ENCODE data around the gene HJV. TPM values are rescaled to one million over a fixed set of nuclear protein-coding genes. Genes with fewer than 3 reads are reported as not detected.

HJV gene
- total and polyA plus RNA-seq, 2 experiments from 2014 or later, result 3.0 to 5.7 TPM

DNA sequence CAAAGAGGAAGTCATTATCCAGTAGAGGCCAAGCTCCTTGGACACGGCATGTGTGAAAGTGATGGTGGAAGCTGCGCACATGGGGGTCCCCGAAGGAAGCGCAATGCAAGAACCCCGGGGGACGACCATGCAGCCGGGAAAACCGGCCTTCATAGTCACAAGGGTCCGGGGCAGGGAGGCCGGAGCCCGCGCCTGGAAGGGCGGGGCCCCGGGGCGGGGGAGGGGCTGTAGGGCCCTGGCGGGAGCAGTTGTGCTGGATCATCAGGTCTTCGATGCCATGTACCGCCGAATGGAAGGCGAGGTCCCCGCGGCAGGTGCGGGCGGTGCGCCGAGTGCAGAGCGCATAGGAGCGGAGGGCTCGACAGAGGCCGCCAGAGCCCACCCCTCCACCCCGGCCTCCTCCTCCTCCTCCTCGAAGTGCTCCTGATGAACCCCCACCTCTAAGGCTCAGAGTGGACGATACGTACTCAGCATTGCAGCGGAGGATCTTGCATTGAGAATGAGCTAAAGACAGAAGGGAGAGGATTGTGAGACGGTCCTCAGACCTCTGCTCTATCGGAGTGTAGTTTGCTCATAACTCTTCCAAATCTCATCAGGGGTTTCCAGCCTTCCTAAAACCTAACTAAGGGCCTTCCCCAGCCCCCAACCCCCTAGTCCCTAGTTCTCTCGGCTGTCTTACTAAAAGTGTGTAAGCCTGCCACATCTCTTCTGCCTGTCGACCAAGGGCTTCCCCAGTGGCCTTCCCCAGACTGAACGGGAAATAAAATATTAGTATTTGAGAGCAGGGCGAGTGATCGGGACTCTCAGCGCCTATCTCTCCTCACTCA lies 2.1 kb downstream of the HJV start:
- 46% methylated on average over 24 of the region's 43 CpGs for whole genome bisulfite sequencing (ENCODE audit: low lambda C conversion rate, missing lambda C conversion rate)
- Histone ChIP-seq H3K4me1 (ENCODE audit: insufficient read depth) (no peaks in the 10 kb centered on the region), H3K4me3 (no peak overlapping the region), H3K9me3 (ENCODE audit: low read depth) (no peaks in the 10 kb centered on the region), H2AFZ (no peak overlapping the region), H4K20me1 (ENCODE audit: insufficient read depth, poor library complexity, severe bottlenecking) (no peaks in the 10 kb centered on the region), H3K27ac (no peak overlapping the region), H3K36me3 (replicated peaks; ENCODE audit: insufficient read depth, low read depth) (no peaks in the 10 kb centered on the region), H3K9me2 (replicated peaks; ENCODE audit: insufficient read depth) (no peaks in the 10 kb centered on the region), H3K27me3 (peaks cover 65% of the 10 kb centered on the region), H3K79me2 (no peaks in the 10 kb centered on the region), H3K4me2 (peak overlapping the region; percentile 71)
- TF ChIP-seq, protein P1, sequence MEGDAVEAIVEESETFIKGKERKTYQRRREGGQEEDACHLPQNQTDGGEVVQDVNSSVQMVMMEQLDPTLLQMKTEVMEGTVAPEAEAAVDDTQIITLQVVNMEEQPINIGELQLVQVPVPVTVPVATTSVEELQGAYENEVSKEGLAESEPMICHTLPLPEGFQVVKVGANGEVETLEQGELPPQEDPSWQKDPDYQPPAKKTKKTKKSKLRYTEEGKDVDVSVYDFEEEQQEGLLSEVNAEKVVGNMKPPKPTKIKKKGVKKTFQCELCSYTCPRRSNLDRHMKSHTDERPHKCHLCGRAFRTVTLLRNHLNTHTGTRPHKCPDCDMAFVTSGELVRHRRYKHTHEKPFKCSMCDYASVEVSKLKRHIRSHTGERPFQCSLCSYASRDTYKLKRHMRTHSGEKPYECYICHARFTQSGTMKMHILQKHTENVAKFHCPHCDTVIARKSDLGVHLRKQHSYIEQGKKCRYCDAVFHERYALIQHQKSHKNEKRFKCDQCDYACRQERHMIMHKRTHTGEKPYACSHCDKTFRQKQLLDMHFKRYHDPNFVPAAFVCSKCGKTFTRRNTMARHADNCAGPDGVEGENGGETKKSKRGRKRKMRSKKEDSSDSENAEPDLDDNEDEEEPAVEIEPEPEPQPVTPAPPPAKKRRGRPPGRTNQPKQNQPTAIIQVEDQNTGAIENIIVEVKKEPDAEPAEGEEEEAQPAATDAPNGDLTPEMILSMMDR (IDR thresholded peaks at IDR 0.05; ENCODE audit: poor library complexity), result no peak
- TF ChIP-seq EZH2phosphoT487 (IDR thresholded peaks at IDR 0.05; ENCODE audit: low read depth, severe bottlenecking, unreplicated experiment) (no peak), EZH2 (IDR thresholded peaks at IDR 0.05; ENCODE audit: borderline replicate concordance) (no peak)
- DNase-seq (ENCODE audit: low spot score), result no peak

DNA sequence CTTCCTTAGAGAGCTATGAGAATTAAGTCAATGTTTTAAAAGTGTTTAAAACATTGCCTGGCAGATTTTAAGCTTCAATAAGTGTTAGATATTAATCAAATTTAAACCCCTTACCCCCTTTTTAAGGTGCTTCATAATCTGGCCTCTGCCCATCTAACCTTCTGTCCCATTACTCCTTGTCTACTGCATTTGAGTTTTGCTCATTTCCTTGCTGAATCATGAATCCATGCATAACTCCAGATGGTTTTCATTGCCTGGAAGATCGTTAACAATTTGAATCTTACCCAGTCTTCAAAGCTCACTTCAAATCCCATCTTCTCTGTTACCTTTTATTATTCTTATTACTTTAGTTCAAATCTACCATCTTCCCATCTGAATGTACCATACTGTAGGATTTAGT lies 4.6 kb downstream of the HJV start:
- no peak overlapping the region for H3K4me3 ChIP-seq
- H4K20me1 ChIP-seq (ENCODE audit: insufficient read depth, poor library complexity, severe bottlenecking), result no peaks in the 10 kb centered on the region
- no peak for DNase-seq (ENCODE audit: low spot score)
- WGBS (ENCODE audit: low lambda C conversion rate, missing lambda C conversion rate), result 55% methylated on average over 1 of the region's 1 CpG
- H3K4me1 ChIP-seq (ENCODE audit: insufficient read depth), result no peaks in the 10 kb centered on the region
- TF ChIP-seq, protein P1 (IDR thresholded peaks at IDR 0.05; ENCODE audit: poor library complexity), result no peak
- TF ChIP-seq EZH2phosphoT487 (IDR thresholded peaks at IDR 0.05; ENCODE audit: low read depth, severe bottlenecking, unreplicated experiment) (no peak), EZH2 (IDR thresholded peaks at IDR 0.05; ENCODE audit: borderline replicate concordance) (no peak)
- peaks cover 58% of the 10 kb centered on the region for H3K27me3 ChIP-seq
- no peaks in the 10 kb centered on the region for H3K9me2 ChIP-seq (replicated peaks; ENCODE audit: insufficient read depth)
- H3K9me3 ChIP-seq (ENCODE audit: low read depth), result no peaks in the 10 kb centered on the region
- H3K27ac ChIP-seq, result no peak overlapping the region
- no peaks in the 10 kb centered on the region for H3K36me3 ChIP-seq (replicated peaks; ENCODE audit: insufficient read depth, low read depth)
- no peaks in the 10 kb centered on the region for H3K79me2 ChIP-seq
- H2AFZ ChIP-seq, result no peak overlapping the region
- no peak overlapping the region for H3K4me2 ChIP-seq

DNA sequence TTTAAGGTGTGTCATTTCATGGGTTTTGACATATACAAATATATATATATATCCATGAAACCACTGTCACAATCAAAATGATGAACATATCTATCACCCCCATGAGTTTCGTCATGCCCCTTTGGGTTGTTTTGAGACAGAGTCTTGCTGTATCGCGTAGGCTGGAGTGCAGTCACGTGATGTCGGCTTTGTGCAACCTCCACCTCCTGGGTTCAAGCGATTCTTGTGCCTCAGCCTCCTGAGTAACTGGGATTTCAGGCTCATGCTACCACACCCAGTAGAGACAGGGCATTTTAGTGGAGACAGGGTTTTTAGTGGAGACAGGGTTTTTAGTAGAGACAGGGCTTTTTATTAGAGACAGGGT lies 8.0 kb downstream of the HJV start:
- H3K9me3 ChIP-seq (ENCODE audit: low read depth), result no peaks in the 10 kb centered on the region
- H3K9me2 ChIP-seq (replicated peaks; ENCODE audit: insufficient read depth), result no peaks in the 10 kb centered on the region
- TF ChIP-seq EZH2 (IDR thresholded peaks at IDR 0.05; ENCODE audit: borderline replicate concordance) (no peak), EZH2phosphoT487 (IDR thresholded peaks at IDR 0.05; ENCODE audit: low read depth, severe bottlenecking, unreplicated experiment) (no peak)
- TF ChIP-seq, protein P1 (IDR thresholded peaks at IDR 0.05; ENCODE audit: poor library complexity), result no peak
- H3K36me3 ChIP-seq (replicated peaks; ENCODE audit: insufficient read depth, low read depth), result no peaks in the 10 kb centered on the region
- H3K4me1 ChIP-seq (ENCODE audit: insufficient read depth), result no peaks in the 10 kb centered on the region
- H3K79me2 ChIP-seq, result no peaks in the 10 kb centered on the region
- H3K4me3 ChIP-seq, result no peak overlapping the region
- no peak overlapping the region for H3K27ac ChIP-seq
- no peaks in the 10 kb centered on the region for H4K20me1 ChIP-seq (ENCODE audit: insufficient read depth, poor library complexity, severe bottlenecking)
- 82% methylated on average over 6 of the region's 6 CpGs for WGBS (ENCODE audit: low lambda C conversion rate, missing lambda C conversion rate)
- H3K27me3 ChIP-seq, result peaks cover 28% of the 10 kb centered on the region
- H3K4me2 ChIP-seq, result no peak overlapping the region
- no peak overlapping the region for H2AFZ ChIP-seq
- no peak for DNase-seq (ENCODE audit: low spot score)

All from hepatocyte (in vitro differentiated cells).